Measurements from ENCODE around the gene EPHB4.

- TF ChIP-seq, protein P1, sequence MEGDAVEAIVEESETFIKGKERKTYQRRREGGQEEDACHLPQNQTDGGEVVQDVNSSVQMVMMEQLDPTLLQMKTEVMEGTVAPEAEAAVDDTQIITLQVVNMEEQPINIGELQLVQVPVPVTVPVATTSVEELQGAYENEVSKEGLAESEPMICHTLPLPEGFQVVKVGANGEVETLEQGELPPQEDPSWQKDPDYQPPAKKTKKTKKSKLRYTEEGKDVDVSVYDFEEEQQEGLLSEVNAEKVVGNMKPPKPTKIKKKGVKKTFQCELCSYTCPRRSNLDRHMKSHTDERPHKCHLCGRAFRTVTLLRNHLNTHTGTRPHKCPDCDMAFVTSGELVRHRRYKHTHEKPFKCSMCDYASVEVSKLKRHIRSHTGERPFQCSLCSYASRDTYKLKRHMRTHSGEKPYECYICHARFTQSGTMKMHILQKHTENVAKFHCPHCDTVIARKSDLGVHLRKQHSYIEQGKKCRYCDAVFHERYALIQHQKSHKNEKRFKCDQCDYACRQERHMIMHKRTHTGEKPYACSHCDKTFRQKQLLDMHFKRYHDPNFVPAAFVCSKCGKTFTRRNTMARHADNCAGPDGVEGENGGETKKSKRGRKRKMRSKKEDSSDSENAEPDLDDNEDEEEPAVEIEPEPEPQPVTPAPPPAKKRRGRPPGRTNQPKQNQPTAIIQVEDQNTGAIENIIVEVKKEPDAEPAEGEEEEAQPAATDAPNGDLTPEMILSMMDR (IDR thresholded peaks at IDR 0.05), result no peak
- TF ChIP-seq POLR2A (IDR thresholded peaks at IDR 0.05), result no peak
Observed at GRCh38 chr7:100759357-100760171, 67.8 kb downstream of the EPHB4 start.
